Thyroid gland (tissue), 4 donors: ENCODE data around the gene ATPAF1. TPM values are rescaled to one million over a fixed set of nuclear protein-coding genes. Genes with fewer than 3 reads are reported as not detected.
"Not testable (repeated sequence)": the region's sequence is repeated elsewhere in the genome, so short reads cannot be mapped to it uniquely, and the experiment has no call there.

Experiments
- DNase-seq, 2 donors: peaks; one replicate each; pipeline ENCODE4 v3.0.0-alpha.2; 2019
- H3K27ac ChIP-seq, 3 donors: fragments of 200-600 bp; sonication (generic); 1 replicate in 2 of 3; 2 replicates in 1 of 3; pipeline ENCODE4 v1.5.1; 2016 to 2019; ENCODE audit warnings: mild to moderate bottlenecking in 1 of 3, moderate library complexity in 1 of 3
- H3K27me3 ChIP-seq: fragments of 200-600 bp; sonication (generic); one replicate; pipeline ENCODE4 v1.5.1; 2019
- H3K36me3 ChIP-seq, 2 donors: fragments of 200-600 bp; sonication (generic); one replicate each; pipeline ENCODE4 v1.5.1; 2016 to 2019
- H3K4me1 ChIP-seq, 2 donors: fragments of 200-600 bp; sonication (generic); one replicate each; pipeline ENCODE4 v1.5.1; 2017 to 2019
- H3K4me3 ChIP-seq, 3 donors: fragments of 200-600 bp; sonication (generic); replicated peaks in 1 of 3; 1 replicate in 2 of 3; 2 replicates in 1 of 3; pipeline ENCODE4 v1.5.1; 2016; ENCODE audit warnings: mild to moderate bottlenecking in 1 of 3
- H3K9me3 ChIP-seq: fragments of 200-600 bp; sonication (generic); one replicate; pipeline ENCODE4 v1.5.1; 2017
- POLR2A ChIP-seq, 2 donors: fragments of 450-650 bp; IDR thresholded peaks; one replicate each; pipeline ENCODE4 v1.6.1; 2017; ENCODE audit warnings: antibody characterized with exemption in 2 of 2, mild to moderate bottlenecking in 2 of 2, moderate library complexity in 1 of 2
- WGBS, 2 donors: methylation state at CpG; one replicate each; pipeline ENCODE4 v1.1.5; 2017; 5-methylcytosine and 5-hydroxymethylcytosine counted together
- intact Hi-C: fragments of 100-400 bp; cut with DNase I; formaldehyde crosslinking; loops from one replicate; pipeline ENCODE4 v1.15.1; 2023
- total RNA-seq, 4 donors: library from RNA; depleted of rRNA; stranded (reverse); fragments of >200 nt; gene quantifications; one replicate each; pipeline ENCODE4 v1.2.3, GENCODE V29; 2016
- TF ChIP-seq, protein P1 (sequence below), 6 experiments: fragments of 200-600 bp in 3 of 6; fragments of 450-650 bp in 3 of 6; sonication (generic) in 3 of 6; IDR thresholded peaks; one replicate each; pipeline ENCODE4 v1.5.1; 2016 to 2019; ENCODE audit warnings: antibody characterized with exemption in 6 of 6, mild to moderate bottlenecking in 2 of 6, inconsistent platforms in 1 of 6, moderate library complexity in 1 of 6

The ATPAF1 gene
- total RNA-seq, 4 donors from 2014 or later = 48.0 to 85.6 (median 56.3) TPM

GRCh38 chr1:46703927-46704641 is 35.9 kb upstream of the ATPAF1 start:
- H3K36me3 ChIP-seq = peaks cover 30 to 33% of the 10 kb centered on the region in 2 donors
- H3K27me3 ChIP-seq = no peaks in the 10 kb centered on the region
- H3K27ac ChIP-seq = no peak overlapping the region
- no peak for DNase-seq
- TF ChIP-seq, protein P1, sequence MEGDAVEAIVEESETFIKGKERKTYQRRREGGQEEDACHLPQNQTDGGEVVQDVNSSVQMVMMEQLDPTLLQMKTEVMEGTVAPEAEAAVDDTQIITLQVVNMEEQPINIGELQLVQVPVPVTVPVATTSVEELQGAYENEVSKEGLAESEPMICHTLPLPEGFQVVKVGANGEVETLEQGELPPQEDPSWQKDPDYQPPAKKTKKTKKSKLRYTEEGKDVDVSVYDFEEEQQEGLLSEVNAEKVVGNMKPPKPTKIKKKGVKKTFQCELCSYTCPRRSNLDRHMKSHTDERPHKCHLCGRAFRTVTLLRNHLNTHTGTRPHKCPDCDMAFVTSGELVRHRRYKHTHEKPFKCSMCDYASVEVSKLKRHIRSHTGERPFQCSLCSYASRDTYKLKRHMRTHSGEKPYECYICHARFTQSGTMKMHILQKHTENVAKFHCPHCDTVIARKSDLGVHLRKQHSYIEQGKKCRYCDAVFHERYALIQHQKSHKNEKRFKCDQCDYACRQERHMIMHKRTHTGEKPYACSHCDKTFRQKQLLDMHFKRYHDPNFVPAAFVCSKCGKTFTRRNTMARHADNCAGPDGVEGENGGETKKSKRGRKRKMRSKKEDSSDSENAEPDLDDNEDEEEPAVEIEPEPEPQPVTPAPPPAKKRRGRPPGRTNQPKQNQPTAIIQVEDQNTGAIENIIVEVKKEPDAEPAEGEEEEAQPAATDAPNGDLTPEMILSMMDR (IDR thresholded peaks at IDR 0.05) = no peak
- TF ChIP-seq POLR2A (IDR thresholded peaks at IDR 0.05) = no peak
- 92% methylated on average over 3 of the region's 3 CpGs for WGBS, 2 donors
- H3K9me3 ChIP-seq = no peaks in the 10 kb centered on the region
- no peak overlapping the region for H3K4me3 ChIP-seq
- intact Hi-C loops = no loop called here
- H3K4me1 ChIP-seq = no peaks in the 10 kb centered on the region

- Histone ChIP-seq H3K4me1 (no peaks in the 10 kb centered on the region), H3K27ac (no peak overlapping the region), H3K4me3 (no peak overlapping the region), H3K36me3 (peaks cover 14 to 17% of the 10 kb centered on the region in 2 donors), H3K27me3 (no peaks in the 10 kb centered on the region), H3K9me3 (no peaks in the 10 kb centered on the region)
- intact Hi-C loops = no loop called here
- TF ChIP-seq, protein P1 (IDR thresholded peaks at IDR 0.05) = no peak
- TF ChIP-seq POLR2A (IDR thresholded peaks at IDR 0.05) = no peak
- DNase-seq = no peak
- 77 to 78% methylated on average over 3 of the region's 3 CpGs for WGBS, 2 donors
Measured at GRCh38 chr1:46699666-46700065, 31.5 kb upstream of the ATPAF1 start.

GRCh38 chr1:46697053-46697452 is 28.9 kb upstream of the ATPAF1 start:
- DNase-seq = no peak
- TF ChIP-seq POLR2A (IDR thresholded peaks at IDR 0.05) = no peak
- TF ChIP-seq, protein P1 (IDR thresholded peaks at IDR 0.05) = no peak
- H3K4me1 ChIP-seq = peaks cover 0 to 7% of the 10 kb centered on the region in 2 donors
- H3K27me3 ChIP-seq = no peaks in the 10 kb centered on the region
- 92 to 96% methylated on average over 2 of the region's 2 CpGs for WGBS, 2 donors
- H3K9me3 ChIP-seq = no peaks in the 10 kb centered on the region
- no peak overlapping the region for H3K27ac ChIP-seq
- H3K4me3 ChIP-seq = no peak overlapping the region
- intact Hi-C loops = no loop called here
- H3K36me3 ChIP-seq = peaks cover 14 to 17% of the 10 kb centered on the region in 2 donors

GRCh38 chr1:46694676-46695075 is 26.5 kb upstream of the ATPAF1 start:
- H3K27me3 ChIP-seq, H3K4me3 ChIP-seq, H3K27ac ChIP-seq, H3K4me1 ChIP-seq, DNase-seq, intact Hi-C loops, H3K9me3 ChIP-seq: not testable (repeated sequence)
- peaks cover 18 to 29% of the 10 kb centered on the region in 2 donors for H3K36me3 ChIP-seq
- 99 to 100% methylated on average over 4 of the region's 4 CpGs for WGBS, 2 donors

DNA sequence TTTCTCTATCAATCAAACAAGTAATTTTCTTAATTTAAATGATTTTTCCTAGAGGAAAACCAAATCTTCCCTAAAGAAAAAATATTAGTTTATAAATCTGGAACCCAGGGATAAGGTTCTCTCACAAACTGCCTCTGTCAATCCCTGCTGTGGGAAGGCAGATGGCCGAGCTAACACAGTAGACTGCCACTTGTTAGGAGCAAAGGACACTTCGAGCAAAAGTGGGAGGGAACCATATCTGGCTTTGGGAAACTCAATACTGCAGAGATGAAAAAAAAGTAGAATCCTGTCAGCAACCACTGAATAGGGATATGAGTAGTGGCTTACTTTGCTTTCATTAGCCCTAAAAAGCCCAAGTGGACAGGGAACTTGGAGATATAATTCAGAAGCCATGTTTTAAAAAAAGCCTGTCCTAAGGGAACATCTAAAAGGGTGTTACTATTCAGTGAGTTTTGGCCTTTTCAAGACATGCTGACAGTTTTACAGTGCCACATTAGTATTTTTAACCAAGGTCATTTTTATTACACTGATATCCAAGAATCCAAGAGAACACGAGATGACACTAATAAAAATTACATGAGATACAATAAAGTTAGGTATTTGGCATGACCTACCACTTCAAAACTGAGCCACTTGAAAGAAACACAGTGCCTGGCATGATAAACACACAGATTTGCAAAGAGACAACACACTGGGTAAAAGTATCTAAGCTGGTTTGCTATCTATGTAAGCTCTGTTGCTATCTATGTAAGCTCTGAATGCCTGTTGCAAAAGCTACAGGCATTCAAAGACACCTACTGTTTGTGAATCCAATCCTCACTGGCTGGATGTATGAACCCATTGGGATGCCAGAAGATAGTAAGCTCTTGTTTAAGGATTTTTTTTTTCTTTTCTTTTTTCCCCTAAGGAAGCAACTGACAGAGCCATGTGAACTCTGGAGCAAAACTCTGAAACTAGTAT is 24.9 kb upstream of the ATPAF1 start:
- Histone ChIP-seq H3K9me3 (no peaks in the 10 kb centered on the region), H3K27ac (no peak overlapping the region), H3K4me1 (peaks cover 0 to 7% of the 10 kb centered on the region in 2 donors), H3K27me3 (no peaks in the 10 kb centered on the region), H3K4me3 (no peak overlapping the region), H3K36me3 (peaks cover 27 to 36% of the 10 kb centered on the region in 2 donors)
- WGBS, 2 donors = 48 to 76% methylated on average over 3 of the region's 3 CpGs
- intact Hi-C loops = no loop called here
- no peak for TF ChIP-seq POLR2A (IDR thresholded peaks at IDR 0.05)
- TF ChIP-seq, protein P1 (IDR thresholded peaks at IDR 0.05) = no peak
- no peak for DNase-seq
